Peyer's patch (tissue), 4 donors: Measurements from ENCODE around the gene DPP9. TPM values are rescaled to one million over a fixed set of nuclear protein-coding genes. Genes with fewer than 3 reads are reported as not detected.

Experiments
- DNase-seq, 3 donors: peaks; one replicate each; pipeline ENCODE4 v3.0.0-alpha.2; 2017 to 2019
- H3K27ac ChIP-seq, 4 donors: fragments of 200-600 bp; sonication (generic); one replicate each; pipeline ENCODE4 v1.5.1; 2016 to 2019
- H3K27me3 ChIP-seq, 2 donors: fragments of 200-600 bp; sonication (generic); one replicate each; pipeline ENCODE4 v1.5.1; 2019
- H3K36me3 ChIP-seq, 3 donors: fragments of 200-600 bp; sonication (generic); one replicate each; pipeline ENCODE4 v1.5.1; 2016 to 2019
- H3K4me1 ChIP-seq, 4 donors: fragments of 200-600 bp; sonication (generic); one replicate each; pipeline ENCODE4 v1.5.1; 2016 to 2019
- H3K4me3 ChIP-seq, 4 donors: fragments of 200-600 bp; sonication (generic); 1 replicate in 3 of 4; 2 replicates in 1 of 4; pipeline ENCODE4 v1.5.1; 2016 to 2019; ENCODE audit warnings: mild to moderate bottlenecking in 1 of 4
- H3K9me3 ChIP-seq, 4 donors: fragments of 200-600 bp; sonication (generic); one replicate each; pipeline ENCODE4 v1.5.1; 2016 to 2019; ENCODE audit warnings: mild to moderate bottlenecking in 1 of 4
- CTCF ChIP-seq, 6 experiments: fragments of 450-650 bp in 4 of 6; fragments of 200-600 bp in 2 of 6; sonication (generic) in 1 of 6; IDR thresholded peaks; one replicate each; pipeline ENCODE4 v1.5.1; 2017 to 2019; ENCODE audit warnings: antibody characterized with exemption in 6 of 6, mild to moderate bottlenecking in 3 of 6, moderate library complexity in 1 of 6
- POLR2A ChIP-seq, 2 donors: fragments of 450-650 bp; IDR thresholded peaks; one replicate each; pipeline ENCODE4 v1.5.1; 2017; ENCODE audit warnings: antibody characterized with exemption in 2 of 2, mild to moderate bottlenecking in 2 of 2, moderate library complexity in 2 of 2
- total RNA-seq, 4 donors: library from RNA; depleted of rRNA; stranded (reverse); fragments of >200 nt; gene quantifications; one replicate each; pipeline ENCODE4 v1.1.0, GENCODE V29; 2016

DPP9 gene
- total RNA-seq, 4 donors from 2014 or later = 102 to 279 (median 168) TPM

DNA sequence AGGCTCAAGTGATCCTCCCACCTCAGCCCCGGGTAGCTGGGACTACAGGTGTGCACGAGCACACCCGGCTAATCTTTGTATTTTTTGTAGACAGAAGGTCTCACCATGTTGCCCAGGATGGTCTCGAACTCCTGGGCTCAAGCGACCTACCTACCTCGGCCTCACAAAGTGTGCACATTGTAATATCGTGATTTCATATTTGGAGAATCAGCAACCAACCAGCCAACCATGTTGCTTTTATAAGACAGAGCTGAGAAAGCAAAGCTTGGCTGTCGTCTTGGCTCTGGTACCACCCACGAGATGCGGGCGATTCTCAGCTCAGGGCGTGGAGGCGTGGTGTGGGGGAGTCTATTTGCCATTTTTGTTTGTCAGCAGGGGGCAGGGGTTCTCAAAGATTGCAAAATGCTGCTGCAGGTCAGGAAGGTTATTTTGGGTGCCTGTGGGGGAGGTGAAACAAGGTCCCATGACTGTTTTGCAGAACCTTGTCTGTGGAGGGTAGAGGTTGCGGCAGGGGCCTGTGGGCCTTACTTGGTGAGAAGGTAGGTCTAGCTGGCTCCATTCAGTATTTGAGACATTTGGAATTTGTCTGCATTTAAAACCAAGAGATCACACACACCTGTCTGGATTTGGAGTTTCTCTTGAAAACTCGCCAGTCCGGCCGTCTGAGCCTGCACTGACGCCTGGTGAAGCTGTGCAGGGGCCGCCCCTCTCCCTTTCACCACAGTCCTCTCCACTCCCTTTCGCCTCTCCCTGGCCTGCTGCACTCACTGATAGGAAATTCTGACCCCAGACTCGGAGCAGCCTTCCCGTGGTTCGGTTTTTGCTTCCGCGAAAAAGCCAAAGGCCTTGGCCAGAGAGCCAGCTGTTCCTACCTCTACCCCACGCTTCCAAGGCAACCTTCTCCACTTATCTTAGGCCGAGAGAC, 68.9 kb downstream of the DPP9 start:
- Histone ChIP-seq H3K4me1 (no peaks in the 10 kb centered on the region), H3K4me3 (no peak overlapping the region), H3K27ac (no peak overlapping the region), H3K36me3 (peaks cover 0 to 68% (median 0%) of the 10 kb centered on the region in 3 donors), H3K9me3 (no peaks in the 10 kb centered on the region), H3K27me3 (no peaks in the 10 kb centered on the region)
- no peak for TF ChIP-seq CTCF (IDR thresholded peaks at IDR 0.05)
- TF ChIP-seq POLR2A (IDR thresholded peaks at IDR 0.05) = no peak
- no peak for DNase-seq

DNA sequence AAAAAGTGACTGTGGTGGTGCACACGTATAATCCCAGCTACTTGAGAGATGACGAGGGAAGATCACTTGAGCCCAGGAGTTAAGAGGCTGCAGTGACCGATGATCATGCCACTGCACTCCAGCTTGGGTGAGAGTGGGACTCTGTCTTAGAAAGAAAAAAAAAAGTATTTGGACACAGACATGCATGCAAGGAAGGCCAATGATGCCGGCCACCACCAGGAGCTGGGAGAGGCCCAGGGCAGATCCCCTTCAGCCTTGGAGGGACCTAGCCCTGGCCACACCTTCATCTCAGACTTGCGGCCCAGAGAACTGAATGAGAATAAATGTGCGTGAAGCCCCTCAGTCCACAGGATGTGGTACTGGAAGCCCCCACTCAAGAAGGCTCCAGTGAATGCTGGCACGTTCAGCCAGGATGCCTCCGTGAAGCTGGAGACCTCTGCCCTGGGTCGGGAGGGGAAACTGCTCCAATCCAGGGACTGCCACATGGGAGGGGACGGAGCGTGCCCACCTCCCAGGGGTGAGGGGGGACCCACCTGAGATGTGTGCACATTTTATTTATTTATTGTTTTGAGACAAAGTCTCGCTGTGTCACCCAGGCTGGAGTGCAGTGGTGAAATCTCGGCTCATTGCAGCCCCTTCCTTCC, 69.7 kb downstream of the DPP9 start:
- Histone ChIP-seq H3K27ac (no peak overlapping the region), H3K4me3 (no peak overlapping the region), H3K9me3 (no peaks in the 10 kb centered on the region), H3K27me3 (no peaks in the 10 kb centered on the region), H3K4me1 (no peaks in the 10 kb centered on the region), H3K36me3 (peaks cover 0 to 60% (median 0%) of the 10 kb centered on the region in 3 donors)
- no peak for DNase-seq
- TF ChIP-seq POLR2A (IDR thresholded peaks at IDR 0.05) (no peak), CTCF (IDR thresholded peaks at IDR 0.05) (no peak)

GRCh38 chr19:4652075-4652474, 71.6 kb downstream of the DPP9 start:
- Histone ChIP-seq H3K4me1 (peaks cover 0 to 12% (median 3%) of the 10 kb centered on the region in 4 donors), H3K27ac (no peak overlapping the region), H3K36me3 (peaks cover 0 to 42% (median 0%) of the 10 kb centered on the region in 3 donors), H3K27me3 (no peaks in the 10 kb centered on the region), H3K9me3 (no peaks in the 10 kb centered on the region), H3K4me3 (no peak overlapping the region)
- no peak for TF ChIP-seq CTCF (IDR thresholded peaks at IDR 0.05)
- no peak for TF ChIP-seq POLR2A (IDR thresholded peaks at IDR 0.05)
- no peak for DNase-seq

DNA sequence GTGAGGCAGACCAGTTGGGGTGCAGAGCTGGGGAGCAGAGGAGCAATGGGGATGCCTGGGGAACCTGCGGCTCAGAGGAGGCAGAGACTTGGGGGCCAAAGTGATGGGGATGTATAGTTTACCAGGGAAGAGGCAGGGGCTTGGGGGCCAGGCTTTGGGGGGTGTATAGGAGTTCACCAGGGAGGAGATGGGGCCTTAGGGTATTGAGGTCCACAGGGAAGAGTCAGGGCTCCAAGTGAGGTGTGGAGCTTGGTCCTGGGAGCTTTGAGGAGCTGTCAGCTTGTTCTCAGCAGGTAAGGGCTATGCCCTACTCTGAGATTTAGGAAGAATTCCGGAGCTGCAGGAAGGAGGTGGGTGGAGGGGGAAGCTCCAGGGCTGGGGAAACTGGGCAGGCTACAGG, 73.5 kb downstream of the DPP9 start:
- peak overlapping the region in 1 of 4 donors; percentile 11 for H3K27ac ChIP-seq

More for the DNA sequence above, 73.5 kb downstream of the DPP9 start:
- TF ChIP-seq CTCF (IDR thresholded peaks at IDR 0.05) = no peak
- TF ChIP-seq POLR2A (IDR thresholded peaks at IDR 0.05) = no peak
- Histone ChIP-seq H3K4me3 (no peak overlapping the region), H3K9me3 (no peaks in the 10 kb centered on the region), H3K27me3 (no peaks in the 10 kb centered on the region), H3K36me3 (peaks cover 0 to 26% (median 0%) of the 10 kb centered on the region in 3 donors), H3K4me1 (peaks cover 0 to 12% (median 3%) of the 10 kb centered on the region in 4 donors)
- no peak for DNase-seq
